Hippocampal formation (tissue), 2 donors: Measurements from ENCODE around the gene PEMT.

Source experiments
- DNase-seq, 2 donors: peaks; one replicate each; lab custom pipeline; 2025; lab: John Stamatoyannopoulos, UW

Gene PEMT

GRCh38 chr17:17535957-17536356 lies 55.6 kb downstream of the PEMT start:
- DNase-seq = peak in 1 of 2 donors; percentile 19

GRCh38 chr17:17533901-17534441 lies 57.5 kb downstream of the PEMT start:
- no peak for DNase-seq

DNA sequence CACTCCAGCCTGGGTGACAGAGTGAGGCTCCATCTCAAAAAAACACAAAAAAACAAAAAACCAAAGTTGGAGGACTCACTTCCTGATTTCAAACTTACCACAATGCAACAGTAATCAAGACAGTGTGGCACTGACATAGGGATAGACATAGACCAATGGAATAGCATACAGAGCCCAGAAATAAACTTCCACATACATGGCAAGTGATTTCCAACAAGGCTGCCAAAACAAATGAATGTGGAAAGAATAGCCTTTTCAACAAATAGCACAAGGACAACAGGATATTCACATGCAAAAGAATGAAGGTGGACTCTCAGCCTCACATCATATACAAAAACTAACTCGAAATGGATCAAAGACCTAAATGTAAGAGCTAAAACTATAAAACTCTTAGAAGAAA lies 58.5 kb downstream of the PEMT start:
- no peak for DNase-seq

DNA sequence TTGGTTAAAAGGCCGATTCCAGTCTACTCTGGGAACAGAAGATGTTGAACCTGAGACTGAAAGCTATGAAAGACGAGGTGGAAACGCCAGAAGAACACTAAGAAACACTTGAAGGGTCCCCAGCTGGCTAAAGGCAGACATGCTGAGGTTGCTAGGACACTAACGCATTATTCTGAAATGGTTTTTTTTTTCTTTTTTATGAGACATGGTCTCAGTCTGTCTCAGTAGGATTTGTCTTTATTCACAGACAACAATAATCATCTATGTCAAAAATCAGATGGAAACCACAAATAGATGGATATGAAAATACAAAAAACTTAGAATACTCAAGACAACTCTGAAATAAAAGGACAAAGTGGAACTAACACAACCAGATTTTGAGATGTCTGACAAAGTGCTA lies 60.4 kb downstream of the PEMT start:
- DNase-seq = no peak

DNA sequence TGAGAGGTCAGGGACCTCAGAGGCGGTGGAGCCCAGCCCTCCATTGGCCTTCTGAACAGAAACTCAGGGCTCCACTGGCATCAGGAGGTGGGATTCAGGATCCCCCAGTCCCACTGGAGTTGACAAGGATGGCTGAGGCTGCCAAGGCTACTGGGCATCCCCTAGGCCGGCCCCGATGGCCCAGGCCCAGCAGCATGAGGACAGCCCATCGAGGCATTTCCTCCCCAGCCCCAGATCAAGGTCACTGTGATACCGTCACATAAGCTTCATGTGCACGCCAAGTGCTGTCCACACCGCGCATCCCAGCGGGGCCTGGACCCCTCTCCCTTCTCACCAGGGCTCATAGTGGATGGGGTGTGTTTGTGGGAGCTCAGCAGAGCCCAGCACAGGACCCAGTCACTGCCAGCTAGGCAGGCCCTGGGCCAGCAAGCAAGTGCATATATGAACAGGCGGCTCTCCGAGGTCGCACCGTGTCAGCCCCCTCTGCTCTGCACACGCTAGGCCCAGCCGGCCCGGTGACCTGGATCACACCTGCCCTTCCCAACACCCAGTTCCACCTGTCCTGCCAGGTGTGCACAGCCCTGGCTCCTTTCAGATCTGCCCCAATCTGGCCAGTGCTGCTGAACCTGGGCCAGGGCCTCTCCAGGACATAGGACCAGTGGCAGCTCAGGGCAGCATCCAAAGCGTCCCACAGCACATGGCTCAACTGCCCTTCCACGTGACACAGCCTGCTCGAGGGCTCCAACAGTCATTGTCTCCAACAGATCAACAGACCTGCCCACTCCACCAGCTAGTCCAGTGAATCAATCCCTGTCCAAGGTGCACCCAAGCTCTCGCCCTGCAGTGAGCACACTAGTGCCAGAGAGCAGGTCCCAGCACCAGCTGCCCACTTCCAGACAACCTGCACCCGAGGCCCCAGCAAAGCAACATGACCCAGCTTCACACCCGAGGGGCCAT lies 62.5 kb downstream of the PEMT start:
- no peak for DNase-seq

DNA sequence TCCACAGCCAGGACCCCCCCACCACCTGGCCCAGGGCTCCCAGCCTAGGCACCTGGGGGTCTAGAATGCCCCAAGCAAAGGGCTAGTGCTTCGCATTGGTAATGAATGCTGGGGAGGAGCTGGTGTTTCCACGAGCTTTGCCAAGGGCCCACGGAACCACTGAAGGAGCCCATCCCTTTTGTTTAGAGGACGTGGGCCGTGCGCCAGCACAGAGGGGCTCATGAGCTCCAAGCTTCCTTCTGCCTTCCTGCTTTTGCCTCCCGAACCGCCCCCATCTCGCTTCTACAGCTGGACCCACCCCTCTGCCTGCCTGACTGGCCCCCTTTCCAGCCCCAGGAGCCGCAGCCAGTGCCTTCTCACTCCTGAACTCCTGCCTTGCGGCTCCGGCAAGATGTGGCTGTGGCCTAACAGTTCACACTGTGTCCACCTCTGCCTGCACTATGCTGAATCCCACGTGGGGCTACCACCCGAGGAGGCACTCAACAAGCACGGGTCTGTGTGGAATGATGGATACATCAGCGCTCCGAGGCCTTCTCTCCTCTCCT lies 63.5 kb downstream of the PEMT start:
- DNase-seq = no peak

DNA sequence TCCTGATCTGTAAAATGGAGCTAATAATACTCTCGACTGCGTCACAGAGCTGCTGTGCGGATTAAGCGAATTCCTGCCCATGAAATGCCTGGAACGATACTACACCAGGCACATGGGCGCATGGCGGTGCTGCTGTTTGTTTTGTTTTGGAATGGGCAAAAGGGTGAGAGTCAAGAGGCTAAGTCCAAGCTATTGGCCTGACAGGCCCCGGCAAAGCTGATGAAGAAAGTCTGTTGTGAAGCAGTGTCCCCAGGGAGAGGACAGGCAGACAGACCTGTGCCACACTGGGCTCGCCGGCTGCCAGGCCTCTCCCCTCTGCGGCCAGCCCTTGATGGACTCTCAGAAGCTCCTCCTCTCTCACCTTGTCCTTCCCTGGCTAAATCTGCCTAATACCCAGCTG lies 64.0 kb downstream of the PEMT start:
- DNase-seq = no peak

DNA sequence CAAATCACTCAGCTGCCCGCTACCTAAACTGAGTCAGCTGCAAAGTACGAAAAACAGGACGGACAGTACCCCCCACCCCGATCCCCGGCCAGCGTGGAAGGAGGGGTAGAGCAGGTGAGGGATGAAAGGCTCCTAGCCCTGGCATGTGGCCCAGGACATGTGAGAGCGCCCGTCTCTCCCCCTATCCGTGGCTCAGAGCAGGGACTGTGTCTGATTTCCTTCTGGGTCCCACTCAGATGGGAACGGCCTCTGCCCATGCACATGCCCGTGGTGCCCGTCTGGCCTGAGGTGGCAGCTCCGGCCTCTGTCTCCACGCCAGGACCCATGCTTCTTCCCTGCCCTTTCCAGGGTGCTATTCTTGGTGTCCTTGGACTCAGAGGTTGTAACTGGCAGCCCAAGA lies 65.1 kb downstream of the PEMT start:
- no peak for DNase-seq

DNA sequence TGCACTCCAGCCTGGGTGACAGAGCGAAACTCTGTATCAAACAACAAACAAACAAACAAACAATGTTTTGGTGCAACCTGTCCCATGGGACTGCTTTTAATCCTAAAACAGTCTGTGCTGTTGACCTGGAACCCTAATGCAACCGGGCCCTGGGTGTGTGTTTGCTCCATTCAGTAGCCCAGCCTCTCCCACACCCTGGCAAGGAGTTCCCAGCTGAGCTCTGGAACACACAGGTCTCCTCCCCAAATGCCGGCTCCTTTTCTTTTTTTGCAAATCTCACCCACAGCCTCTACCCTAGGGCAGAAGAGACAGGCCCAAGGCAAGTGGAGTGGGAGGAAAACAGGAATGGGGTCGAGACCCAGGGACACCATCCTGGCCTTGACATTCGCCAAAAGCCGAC lies 65.6 kb downstream of the PEMT start:
- no peak for DNase-seq

- no peak for DNase-seq
These were observed 66.2 kb downstream of the PEMT start for GRCh38 chr17:17525311-17525710.

GRCh38 chr17:17523731-17524490 lies 67.6 kb downstream of the PEMT start:
- no peak for DNase-seq

GRCh38 chr17:17523001-17523730 lies 68.3 kb downstream of the PEMT start:
- no peak for DNase-seq

DNA sequence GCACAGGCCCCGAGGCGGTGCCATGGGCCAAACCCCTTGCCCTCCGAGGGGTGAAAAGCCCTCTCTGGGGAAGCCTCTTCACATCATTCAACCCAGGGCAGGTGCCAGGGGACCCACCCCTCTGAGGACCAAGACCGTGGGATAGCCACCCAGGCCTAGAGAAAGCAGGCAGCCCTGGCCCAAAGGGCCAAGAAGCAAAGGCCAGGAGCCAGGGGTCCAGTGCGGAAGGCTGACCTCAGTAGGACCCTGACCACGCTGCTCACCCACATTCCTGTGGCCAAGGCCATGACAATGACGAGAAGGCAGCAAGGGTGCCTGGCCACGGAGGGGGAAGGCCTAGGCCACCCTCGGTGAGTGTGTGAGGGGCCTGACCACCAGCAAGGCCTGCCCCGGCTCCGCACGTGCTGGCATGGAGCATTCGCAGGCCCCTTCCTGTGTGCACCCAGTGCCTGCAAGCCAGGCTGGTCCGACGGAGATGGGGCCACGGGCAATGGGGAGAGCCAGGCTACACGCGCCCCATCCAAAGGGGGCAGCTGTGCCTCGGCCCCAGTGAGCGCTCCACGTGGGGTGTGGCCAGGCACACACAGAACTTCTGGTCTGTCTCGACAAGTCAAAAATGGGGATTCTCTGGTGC lies 70.8 kb downstream of the PEMT start:
- no peak for DNase-seq

DNA sequence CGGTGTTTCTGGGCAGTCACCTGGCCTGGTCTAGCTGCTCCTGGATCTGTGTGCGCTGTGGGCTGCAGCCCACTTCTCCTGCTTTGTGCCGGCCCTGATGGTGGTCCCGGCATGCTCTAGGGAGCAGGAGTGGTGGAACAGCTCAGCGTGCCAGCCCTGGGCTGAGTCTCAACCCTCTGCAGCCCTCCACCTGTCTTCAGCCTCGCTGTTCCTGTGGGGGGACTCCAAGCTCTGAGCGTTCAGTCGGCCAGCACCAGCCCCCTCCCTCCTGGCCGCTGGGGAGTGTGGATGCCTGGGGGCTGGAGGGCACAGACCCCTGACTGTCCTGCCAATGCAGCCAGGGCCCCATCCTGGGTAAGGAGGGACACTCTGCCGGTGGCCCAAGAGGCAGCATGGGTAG lies 71.6 kb downstream of the PEMT start:
- DNase-seq = no peak

GRCh38 chr17:17518951-17519350 lies 72.6 kb downstream of the PEMT start:
- no peak for DNase-seq

DNA sequence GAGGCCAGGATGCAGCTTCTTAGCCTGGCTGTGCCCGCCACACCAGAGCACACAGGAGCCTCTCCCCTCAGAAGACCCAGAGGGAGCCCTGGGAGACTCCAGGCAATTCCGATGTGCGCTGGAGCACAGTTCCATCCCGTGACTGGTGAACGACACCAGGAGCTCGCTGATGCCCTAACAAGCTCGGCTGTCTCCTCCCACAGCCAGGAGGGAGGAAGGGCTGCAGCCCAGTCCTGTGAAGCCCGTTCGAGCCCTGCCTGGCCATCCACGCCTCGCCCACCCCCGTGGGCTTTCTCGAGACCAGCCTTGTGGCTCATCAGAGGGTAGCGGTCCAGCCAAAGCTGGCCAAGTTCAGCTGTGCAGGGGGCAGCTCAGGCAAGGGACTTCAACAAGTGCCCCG lies 73.5 kb downstream of the PEMT start:
- no peak for DNase-seq

GRCh38 chr17:17516941-17517720 lies 74.4 kb downstream of the PEMT start:
- DNase-seq = no peak

- no peak for DNase-seq
These were observed 75.3 kb downstream of the PEMT start for GRCh38 chr17:17515934-17516930.
